ENCODE measurements around the gene THSD4. TPM values are rescaled to one million over a fixed set of nuclear protein-coding genes. Genes with fewer than 3 reads are reported as not detected.
A peak's percentile ranks its signal among the peaks of the same experiment; 100 is the strongest.

The THSD4 gene
- total RNA-seq, 1 experiment from 2014 or later, result 29.3 TPM

DNA sequence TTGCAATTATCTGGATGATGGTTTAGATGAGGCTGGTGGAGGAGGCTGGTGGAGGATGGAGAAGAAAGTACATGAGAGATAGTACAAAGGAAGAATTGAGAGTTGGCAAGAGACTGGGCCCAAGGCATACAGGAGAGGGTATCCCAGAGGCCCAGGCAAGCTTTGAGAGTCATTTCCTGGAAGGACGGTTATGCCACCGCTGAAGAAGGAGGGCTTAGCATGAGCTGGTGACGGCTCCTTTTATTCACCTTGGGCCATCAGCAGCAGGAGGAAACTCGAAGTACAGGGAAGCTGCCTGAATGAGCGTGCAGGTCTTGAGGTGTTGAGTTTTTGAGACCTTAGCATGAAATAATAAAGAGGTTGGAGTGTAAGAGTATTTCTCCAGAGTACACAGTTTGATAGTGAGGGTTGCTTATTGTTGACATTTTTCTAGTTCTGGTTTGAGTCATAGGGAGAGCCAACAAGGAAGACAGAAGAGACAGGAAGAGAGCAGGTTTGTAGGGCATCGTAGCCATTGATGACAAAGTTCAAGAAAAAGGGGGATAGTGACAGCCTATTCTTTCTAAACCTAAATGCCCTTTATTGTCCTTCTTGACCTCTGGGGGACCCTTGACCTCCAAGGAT is 13.8 kb downstream of the THSD4 start:
- intact Hi-C loops (cut with micrococcal nuclease; ENCODE audit: unreplicated experiment), result no loop called here
- peaks cover 39% of the 10 kb centered on the region for H3K4me1 ChIP-seq (replicated peaks; ENCODE audit: insufficient read depth)
- DNase-seq, result no peak
- H3K27ac ChIP-seq, result peak overlapping the region; percentile 8; the same call in 1 of the 2 replicates
- no peak overlapping the region for H2AFZ ChIP-seq
- ChIA-PET CTCF (interaction anchor here (0.6 to 0.7 kb wide), 2 partner anchors 9 to 478 kb away, joined by 3 to 5 read pairs; no protein-coding TSS in a partner anchor), POLR2A (ENCODE audit: unreplicated experiment) (interaction anchor here (0.6 kb wide), 1 partner anchor 156 kb away, joined by 3 read pairs; no protein-coding TSS in a partner anchor)
- H3K36me3 ChIP-seq (ENCODE audit: low read depth), result no peaks in the 10 kb centered on the region
- TF ChIP-seq, protein P1, sequence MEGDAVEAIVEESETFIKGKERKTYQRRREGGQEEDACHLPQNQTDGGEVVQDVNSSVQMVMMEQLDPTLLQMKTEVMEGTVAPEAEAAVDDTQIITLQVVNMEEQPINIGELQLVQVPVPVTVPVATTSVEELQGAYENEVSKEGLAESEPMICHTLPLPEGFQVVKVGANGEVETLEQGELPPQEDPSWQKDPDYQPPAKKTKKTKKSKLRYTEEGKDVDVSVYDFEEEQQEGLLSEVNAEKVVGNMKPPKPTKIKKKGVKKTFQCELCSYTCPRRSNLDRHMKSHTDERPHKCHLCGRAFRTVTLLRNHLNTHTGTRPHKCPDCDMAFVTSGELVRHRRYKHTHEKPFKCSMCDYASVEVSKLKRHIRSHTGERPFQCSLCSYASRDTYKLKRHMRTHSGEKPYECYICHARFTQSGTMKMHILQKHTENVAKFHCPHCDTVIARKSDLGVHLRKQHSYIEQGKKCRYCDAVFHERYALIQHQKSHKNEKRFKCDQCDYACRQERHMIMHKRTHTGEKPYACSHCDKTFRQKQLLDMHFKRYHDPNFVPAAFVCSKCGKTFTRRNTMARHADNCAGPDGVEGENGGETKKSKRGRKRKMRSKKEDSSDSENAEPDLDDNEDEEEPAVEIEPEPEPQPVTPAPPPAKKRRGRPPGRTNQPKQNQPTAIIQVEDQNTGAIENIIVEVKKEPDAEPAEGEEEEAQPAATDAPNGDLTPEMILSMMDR (conservative IDR thresholded peaks at IDR 0.05), result no peak
- TF ChIP-seq EZH2 (IDR thresholded peaks at IDR 0.05; ENCODE audit: low read depth), result no peak
- peaks cover 10% of the 10 kb centered on the region; the same call in 1 of the 2 replicates for H3F3A ChIP-seq (ENCODE audit: insufficient read depth, low read depth)
- H4K20me1 ChIP-seq (ENCODE audit: insufficient read depth), result no peaks in the 10 kb centered on the region
- H3K4me3 ChIP-seq, result no peak overlapping the region
- no peaks in the 10 kb centered on the region for H3K27me3 ChIP-seq (ENCODE audit: insufficient read depth, low read depth)
- no TSS peak for BruUV-seq (replicated peaks)
- peaks cover 81% of the 10 kb centered on the region for H3K79me2 ChIP-seq (ENCODE audit: low read depth)
- no peaks in the 10 kb centered on the region for H3K9me2 ChIP-seq (ENCODE audit: insufficient read depth)
- H3K9me3 ChIP-seq (ENCODE audit: insufficient read depth, low read depth), result no peaks in the 10 kb centered on the region
- peak overlapping the region; percentile 4; the same call in 1 of the 2 replicates for H3K4me2 ChIP-seq

DNA sequence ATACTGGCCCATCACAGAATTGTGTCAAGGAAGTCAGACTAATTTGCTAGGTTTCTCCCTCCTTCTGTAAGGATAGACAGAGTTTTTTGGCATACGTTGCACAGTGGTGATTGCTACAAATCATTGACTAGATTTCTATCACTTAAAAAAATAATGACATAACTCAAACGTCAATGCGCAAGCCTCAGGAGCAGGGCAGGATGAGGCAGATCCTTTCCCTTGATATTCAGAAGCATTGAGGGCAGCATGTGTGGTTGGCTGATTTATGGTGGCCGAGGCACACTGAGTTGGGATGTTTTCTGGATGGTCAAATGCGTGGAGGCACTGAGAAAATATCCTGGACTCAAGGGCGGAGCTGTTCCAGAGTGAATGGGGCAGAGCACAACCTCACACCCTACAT is 14.4 kb downstream of the THSD4 start:
- BruUV-seq (replicated peaks), result no TSS peak
- Histone ChIP-seq H3K9me3 (ENCODE audit: insufficient read depth, low read depth) (no peaks in the 10 kb centered on the region), H3K4me1 (replicated peaks; ENCODE audit: insufficient read depth) (peaks cover 39% of the 10 kb centered on the region), H2AFZ (no peak overlapping the region), H4K20me1 (ENCODE audit: insufficient read depth) (no peaks in the 10 kb centered on the region), H3K36me3 (ENCODE audit: low read depth) (no peaks in the 10 kb centered on the region), H3F3A (ENCODE audit: insufficient read depth, low read depth) (peaks cover 10% of the 10 kb centered on the region; the same call in 1 of the 2 replicates), H3K4me3 (no peak overlapping the region), H3K79me2 (ENCODE audit: low read depth) (peaks cover 76% of the 10 kb centered on the region), H3K4me2 (no peak overlapping the region), H3K27me3 (ENCODE audit: insufficient read depth, low read depth) (no peaks in the 10 kb centered on the region), H3K9me2 (ENCODE audit: insufficient read depth) (no peaks in the 10 kb centered on the region), H3K27ac (peak overlapping the region; percentile 8; the same call in 1 of the 2 replicates)
- POLR2A ChIA-PET (ENCODE audit: unreplicated experiment), result interaction anchor here (0.6 kb wide), 2 partner anchors 157 to 194 kb away, joined by 3 to 4 read pairs; no protein-coding TSS in a partner anchor
- intact Hi-C loops (cut with micrococcal nuclease; ENCODE audit: unreplicated experiment), result no loop called here
- no peak for DNase-seq
- TF ChIP-seq, protein P1 (conservative IDR thresholded peaks at IDR 0.05), result no peak
- no peak for TF ChIP-seq EZH2 (IDR thresholded peaks at IDR 0.05; ENCODE audit: low read depth)
- CTCF ChIA-PET, result no interaction called here

DNA sequence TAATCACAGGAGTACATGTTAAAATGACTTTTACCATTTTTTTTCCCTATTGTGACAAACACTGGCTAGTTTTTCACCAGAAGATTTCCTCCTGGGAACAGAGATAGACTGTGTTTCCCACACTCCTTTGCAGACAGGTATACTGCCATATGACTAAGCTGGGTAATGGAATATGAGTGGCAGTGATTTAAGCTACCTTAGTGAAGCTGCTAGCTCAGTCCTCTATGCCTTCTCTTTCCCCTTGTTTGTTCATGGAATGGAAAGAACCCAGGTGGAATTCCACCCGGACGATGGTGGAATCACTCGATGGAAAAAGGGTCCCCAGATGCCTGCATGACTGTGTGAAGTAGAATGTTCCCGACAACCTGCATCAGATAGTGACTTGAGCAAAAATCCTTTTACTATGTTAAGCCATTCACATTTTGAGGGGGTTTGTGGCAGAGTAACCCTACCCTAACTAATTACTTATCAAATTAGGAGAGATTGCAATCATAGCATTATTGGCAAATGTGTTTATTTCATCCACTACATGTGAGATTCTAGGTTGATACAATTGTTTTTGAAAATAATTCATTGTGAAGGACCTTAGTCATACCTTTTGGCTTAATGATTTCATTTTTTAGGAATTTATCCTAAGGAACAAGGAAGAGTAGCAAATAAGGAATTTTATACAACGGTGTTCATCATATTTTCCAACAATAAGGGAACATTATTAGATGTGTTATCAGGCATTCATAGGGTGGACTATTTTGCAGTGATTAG is 16.5 kb downstream of the THSD4 start:
- TF ChIP-seq, protein P1 (conservative IDR thresholded peaks at IDR 0.05), result no peak
- TF ChIP-seq EZH2 (IDR thresholded peaks at IDR 0.05; ENCODE audit: low read depth), result no peak

More for the DNA sequence above, 16.5 kb downstream of the THSD4 start:
- Histone ChIP-seq H3F3A (ENCODE audit: insufficient read depth, low read depth) (peaks cover 10% of the 10 kb centered on the region; the same call in 1 of the 2 replicates), H3K27ac (peak overlapping the region; percentile 88), H3K4me1 (replicated peaks; ENCODE audit: insufficient read depth) (peaks cover 49% of the 10 kb centered on the region), H3K79me2 (ENCODE audit: low read depth) (peaks cover 61% of the 10 kb centered on the region), H4K20me1 (ENCODE audit: insufficient read depth) (no peaks in the 10 kb centered on the region), H3K36me3 (ENCODE audit: low read depth) (no peaks in the 10 kb centered on the region), H3K9me3 (ENCODE audit: insufficient read depth, low read depth) (no peaks in the 10 kb centered on the region), H3K4me2 (peak overlapping the region; percentile 45), H3K4me3 (no peak overlapping the region), H2AFZ (no peak overlapping the region), H3K9me2 (ENCODE audit: insufficient read depth) (no peaks in the 10 kb centered on the region), H3K27me3 (ENCODE audit: insufficient read depth, low read depth) (no peaks in the 10 kb centered on the region)
- peak; percentile 25 to 77 for DNase-seq
- intact Hi-C loops (cut with micrococcal nuclease; ENCODE audit: unreplicated experiment), result loop anchor here (1.0 kb wide), 1 partner anchor 164 kb away; no protein-coding TSS in a partner anchor
- POLR2A ChIA-PET (ENCODE audit: unreplicated experiment), result interaction anchor here (0.5 to 0.6 kb wide), 5 partner anchors 22 to 1678 kb away, joined by 3 to 12 read pairs (median 4); no protein-coding TSS in a partner anchor
- BruUV-seq (replicated peaks), result no TSS peak
- CTCF ChIA-PET, result interaction anchor here (1.3 kb wide), 1 partner anchor 15 kb away, joined by 5 read pairs; no protein-coding TSS in a partner anchor
